Measurements from ENCODE around the gene ITPR2.

- no peak for TF ChIP-seq POLR2A (IDR thresholded peaks at IDR 0.05)
- no peak for TF ChIP-seq CTCF (IDR thresholded peaks at IDR 0.05)
These were observed 25.7 kb downstream of the ITPR2 start for GRCh38 chr12:26807292-26807691.

Measured in lower leg skin (tissue), 3 donors.